HG02943 (cell line): ENCODE results near the gene AGBL4.

Experiments
- ATAC-seq: cut with Tn5 transposase; IDR thresholded peaks from one replicate; pipeline ENCODE4 v1.9.1; 2021; ENCODE audit warnings: mild to moderate bottlenecking, low read depth, moderate library complexity; ENCODE audit not compliant: unreplicated experiment

The AGBL4 gene

GRCh38 chr1:49199564-49199963 is 824.2 kb downstream of the AGBL4 start:
- ATAC-seq, result no peak

- ATAC-seq, result no peak
These were observed 826.7 kb downstream of the AGBL4 start for GRCh38 chr1:49197081-49197480.

GRCh38 chr1:49190138-49190537 is 833.6 kb downstream of the AGBL4 start:
- ATAC-seq, result no peak

GRCh38 chr1:49187056-49187455 is 836.7 kb downstream of the AGBL4 start:
- no peak for ATAC-seq

GRCh38 chr1:49185450-49185980 is 838.2 kb downstream of the AGBL4 start:
- no peak for ATAC-seq

GRCh38 chr1:49183489-49183888 is 840.3 kb downstream of the AGBL4 start:
- ATAC-seq, result no peak

GRCh38 chr1:49181033-49181432 is 842.7 kb downstream of the AGBL4 start:
- no peak for ATAC-seq

GRCh38 chr1:49171941-49172593 is 851.7 kb downstream of the AGBL4 start:
- no peak for ATAC-seq

GRCh38 chr1:49166031-49166430 is 857.7 kb downstream of the AGBL4 start:
- no peak for ATAC-seq

GRCh38 chr1:49163031-49163430 is 860.7 kb downstream of the AGBL4 start:
- ATAC-seq, result no peak

- ATAC-seq, result no peak
These were observed 863.1 kb downstream of the AGBL4 start for GRCh38 chr1:49160677-49161076.

- no peak for ATAC-seq
These were observed 887.0 kb downstream of the AGBL4 start for GRCh38 chr1:49136738-49137251.

GRCh38 chr1:49125746-49126145 is 898.0 kb downstream of the AGBL4 start:
- no peak for ATAC-seq

- ATAC-seq, result no peak
These were observed 911.8 kb downstream of the AGBL4 start for GRCh38 chr1:49111931-49112330.

- ATAC-seq, result no peak
These were observed 917.3 kb downstream of the AGBL4 start for GRCh38 chr1:49106445-49106844.

GRCh38 chr1:49104575-49104974 is 919.2 kb downstream of the AGBL4 start:
- ATAC-seq, result no peak

- no peak for ATAC-seq
These were observed 921.0 kb downstream of the AGBL4 start for GRCh38 chr1:49102752-49103151.

- no peak for ATAC-seq
These were observed 924.9 kb downstream of the AGBL4 start for GRCh38 chr1:49098866-49099265.

GRCh38 chr1:49086327-49086726 is 937.4 kb downstream of the AGBL4 start:
- no peak for ATAC-seq

GRCh38 chr1:49085079-49085478 is 938.7 kb downstream of the AGBL4 start:
- no peak for ATAC-seq

GRCh38 chr1:49060766-49061165 is 963.0 kb downstream of the AGBL4 start:
- ATAC-seq, result no peak

GRCh38 chr1:49059087-49059486 is 964.7 kb downstream of the AGBL4 start:
- ATAC-seq, result no peak
